GM21526 (cell line): ENCODE measurements around the gene LCN2.
A peak's percentile ranks its signal among the peaks of the same experiment; 100 is the strongest.

Experiments
- ATAC-seq: cut with Tn5 transposase; IDR thresholded peaks from one replicate; pipeline ENCODE4 v1.9.1; 2021; ENCODE audit warnings: moderate library complexity; ENCODE audit not compliant: unreplicated experiment, low FRiP score

The LCN2 gene

DNA sequence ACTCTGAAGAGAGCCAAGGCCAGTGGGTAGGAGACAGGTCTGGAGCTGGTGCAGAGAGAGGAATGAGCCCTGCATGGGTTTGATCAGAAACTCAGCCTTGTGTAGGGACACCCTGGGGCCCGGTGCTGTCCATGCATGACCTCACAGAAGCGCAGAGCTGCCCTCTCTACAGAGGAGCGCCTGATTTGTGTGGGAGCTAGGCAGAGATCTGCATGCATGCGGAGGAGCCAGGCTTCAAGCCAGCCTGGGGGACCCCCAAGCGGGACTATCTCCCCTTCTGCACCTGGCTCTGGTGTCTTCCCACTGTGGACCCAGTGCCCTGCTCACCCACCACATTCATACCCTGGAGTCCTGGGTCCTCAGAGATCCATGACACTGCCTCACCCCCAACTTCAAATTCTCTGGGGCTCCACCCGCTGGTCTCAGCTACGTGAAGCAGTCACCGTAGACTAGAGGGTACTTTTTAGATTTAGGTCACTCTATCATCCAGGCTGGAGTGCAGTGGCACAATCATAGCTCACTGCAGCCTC, 2.6 kb upstream of the LCN2 start:
- ATAC-seq = no peak

DNA sequence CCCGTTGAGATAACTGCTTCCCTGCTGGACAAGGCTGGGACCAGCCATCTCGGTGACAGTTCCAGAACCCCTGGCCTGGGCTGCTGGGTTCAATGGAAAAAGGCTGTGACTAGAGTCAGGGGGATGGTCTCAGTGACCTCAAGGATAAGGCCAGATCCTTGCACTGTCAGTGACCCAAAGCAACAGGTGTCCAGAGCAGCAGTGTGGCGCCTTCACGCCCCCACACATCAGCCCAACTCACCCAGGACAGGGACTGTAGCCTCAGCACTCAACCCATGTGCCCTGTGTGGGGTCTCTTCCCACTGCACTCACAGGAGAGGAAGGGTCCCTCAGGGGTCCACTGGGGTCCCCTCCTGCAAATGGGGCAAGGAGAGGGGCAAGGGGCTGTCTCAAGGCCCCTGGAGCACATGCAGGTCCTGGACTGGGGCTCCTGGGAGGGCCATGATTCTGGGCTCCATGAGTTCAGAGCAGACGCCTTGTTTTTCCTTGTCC, 698 bp upstream of the LCN2 start:
- ATAC-seq = no peak

DNA sequence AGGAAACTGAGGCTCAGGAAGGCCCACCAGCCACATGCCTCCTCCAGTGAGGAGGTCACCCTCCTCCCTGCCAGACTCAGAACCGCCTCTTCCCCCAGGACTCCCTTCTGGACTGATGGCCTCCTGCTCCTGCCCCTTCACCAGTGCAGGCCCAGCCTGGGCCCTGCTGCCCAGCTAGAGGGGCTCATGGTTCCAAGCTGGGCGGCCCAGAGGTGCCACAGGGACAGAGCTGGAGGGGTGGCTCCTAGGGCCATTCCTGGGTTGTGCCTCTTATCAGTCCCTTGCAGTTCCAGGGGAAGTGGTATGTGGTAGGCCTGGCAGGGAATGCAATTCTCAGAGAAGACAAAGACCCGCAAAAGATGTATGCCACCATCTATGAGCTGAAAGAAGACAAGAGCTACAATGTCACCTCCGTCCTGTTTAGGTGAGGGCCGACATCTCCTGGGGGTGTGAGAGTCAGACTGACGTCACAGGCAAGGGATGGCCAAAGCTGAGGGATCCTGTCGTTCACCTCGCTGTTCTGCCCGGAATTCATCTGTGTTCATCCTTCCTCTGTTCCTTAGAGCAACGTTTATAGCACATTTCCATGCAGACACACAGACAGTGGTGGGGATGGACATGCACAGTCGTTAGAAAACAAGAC, 819 bp downstream of the LCN2 start:
- no peak for ATAC-seq

DNA sequence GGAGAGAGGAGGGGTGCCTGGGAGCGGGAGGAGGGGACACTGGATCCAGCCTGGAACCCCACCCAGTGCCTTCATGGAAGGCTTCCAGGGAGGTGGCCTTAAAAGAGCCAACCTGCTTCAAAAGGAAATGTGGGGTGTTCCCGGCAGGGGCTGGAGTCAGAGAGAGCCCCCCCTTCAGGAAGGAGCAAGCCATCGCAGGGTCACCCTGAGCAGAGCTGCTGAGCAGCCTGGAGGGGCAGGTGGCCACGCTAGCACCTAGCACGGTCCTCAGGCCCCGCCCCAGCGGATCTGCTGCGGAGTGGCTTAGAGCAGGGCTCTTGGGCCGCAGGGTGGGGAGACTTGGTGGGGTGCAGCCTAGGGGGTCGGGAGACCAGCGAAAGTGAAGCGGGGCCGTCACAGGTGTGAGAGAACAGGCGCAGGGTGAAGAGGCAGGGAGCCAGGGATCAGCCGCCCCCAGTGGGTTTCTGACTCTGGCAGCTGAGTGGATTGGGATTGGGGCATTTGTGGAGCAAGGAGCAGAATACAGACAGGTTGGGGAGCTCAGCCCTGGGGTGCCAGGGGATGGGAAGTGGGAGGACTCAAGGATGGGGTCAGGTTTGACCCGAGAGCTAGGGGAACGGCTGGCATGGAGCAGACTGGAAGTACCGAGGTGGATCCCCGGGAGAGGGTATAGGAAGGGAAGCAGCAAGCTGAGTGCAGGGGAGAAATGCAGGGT, 1.5 kb downstream of the LCN2 start:
- no peak for ATAC-seq

DNA sequence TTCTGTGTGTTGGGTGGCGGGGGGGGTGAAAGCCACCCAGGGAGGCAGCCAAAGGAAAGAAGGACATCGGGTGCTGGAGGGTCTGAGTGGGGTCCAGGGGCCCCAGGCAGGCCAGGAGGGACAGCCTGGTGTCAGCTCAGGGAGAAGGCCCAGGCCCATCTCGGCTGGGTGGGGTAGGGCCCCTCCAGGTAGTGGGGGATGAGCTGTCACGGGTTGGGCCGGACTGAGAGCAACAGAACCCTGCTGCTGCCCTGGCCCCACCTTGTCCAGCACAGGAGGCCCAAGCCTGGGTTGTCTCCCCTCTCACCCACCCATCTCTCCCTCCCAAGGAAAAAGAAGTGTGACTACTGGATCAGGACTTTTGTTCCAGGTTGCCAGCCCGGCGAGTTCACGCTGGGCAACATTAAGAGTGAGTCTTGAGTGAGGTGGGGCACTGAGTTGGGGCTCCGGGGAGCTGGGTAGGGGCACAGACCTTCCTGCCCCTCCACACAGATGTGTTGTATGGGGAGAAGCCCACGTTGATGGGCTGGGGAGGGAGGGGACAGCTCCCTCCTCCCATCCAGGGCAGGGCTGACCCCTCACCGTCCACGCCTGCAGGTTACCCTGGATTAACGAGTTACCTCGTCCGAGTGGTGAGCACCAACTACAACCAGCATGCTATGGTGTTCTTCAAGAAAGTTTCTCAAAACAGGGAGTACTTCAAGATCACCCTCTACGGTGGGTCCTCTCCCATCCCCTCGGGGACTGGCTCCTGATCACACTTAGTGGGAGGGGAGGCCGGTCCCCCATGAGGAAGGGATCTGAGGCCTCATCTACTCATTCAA, 2.3 kb downstream of the LCN2 start:
- ATAC-seq = no peak

DNA sequence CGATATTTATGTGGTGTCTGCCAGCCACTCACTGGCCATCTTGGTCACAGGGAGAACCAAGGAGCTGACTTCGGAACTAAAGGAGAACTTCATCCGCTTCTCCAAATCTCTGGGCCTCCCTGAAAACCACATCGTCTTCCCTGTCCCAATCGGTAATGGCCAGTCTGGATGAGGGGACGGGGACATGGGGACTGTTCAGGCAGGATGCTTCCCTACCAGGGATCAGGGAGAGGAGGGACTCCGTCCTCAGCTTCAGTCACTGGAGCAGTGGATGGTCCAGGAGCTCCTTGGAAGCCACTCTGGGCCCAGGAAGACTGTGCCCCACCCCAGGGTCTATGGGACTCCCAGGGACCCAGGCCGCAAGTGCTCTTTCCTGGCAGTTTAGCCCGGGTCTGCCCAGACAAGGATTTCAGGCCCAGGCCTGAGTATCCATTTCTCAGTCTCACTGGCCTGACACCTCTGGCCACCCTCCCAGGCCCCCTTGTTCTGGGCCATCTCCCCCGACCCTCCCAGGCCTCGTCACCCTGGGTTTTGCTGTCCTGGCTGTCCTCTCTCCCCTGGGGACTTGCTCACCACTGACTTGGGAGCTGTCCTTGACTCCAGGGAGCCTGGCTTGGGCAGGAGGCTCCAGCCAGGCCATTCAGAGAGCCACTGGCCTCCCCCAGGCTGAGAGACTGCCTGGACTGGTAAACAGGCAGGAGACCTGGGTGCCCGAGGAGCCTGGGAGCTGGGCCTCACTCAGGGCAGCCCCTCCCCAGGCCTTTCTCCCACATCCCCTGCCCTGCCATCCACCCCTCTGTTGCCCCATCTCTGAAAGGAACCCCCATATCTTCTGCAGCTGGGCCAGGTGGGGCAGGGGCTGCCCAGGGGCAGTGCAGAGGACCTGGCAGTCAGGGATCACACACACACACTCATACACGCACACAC, 3.1 kb downstream of the LCN2 start:
- ATAC-seq = no peak

DNA sequence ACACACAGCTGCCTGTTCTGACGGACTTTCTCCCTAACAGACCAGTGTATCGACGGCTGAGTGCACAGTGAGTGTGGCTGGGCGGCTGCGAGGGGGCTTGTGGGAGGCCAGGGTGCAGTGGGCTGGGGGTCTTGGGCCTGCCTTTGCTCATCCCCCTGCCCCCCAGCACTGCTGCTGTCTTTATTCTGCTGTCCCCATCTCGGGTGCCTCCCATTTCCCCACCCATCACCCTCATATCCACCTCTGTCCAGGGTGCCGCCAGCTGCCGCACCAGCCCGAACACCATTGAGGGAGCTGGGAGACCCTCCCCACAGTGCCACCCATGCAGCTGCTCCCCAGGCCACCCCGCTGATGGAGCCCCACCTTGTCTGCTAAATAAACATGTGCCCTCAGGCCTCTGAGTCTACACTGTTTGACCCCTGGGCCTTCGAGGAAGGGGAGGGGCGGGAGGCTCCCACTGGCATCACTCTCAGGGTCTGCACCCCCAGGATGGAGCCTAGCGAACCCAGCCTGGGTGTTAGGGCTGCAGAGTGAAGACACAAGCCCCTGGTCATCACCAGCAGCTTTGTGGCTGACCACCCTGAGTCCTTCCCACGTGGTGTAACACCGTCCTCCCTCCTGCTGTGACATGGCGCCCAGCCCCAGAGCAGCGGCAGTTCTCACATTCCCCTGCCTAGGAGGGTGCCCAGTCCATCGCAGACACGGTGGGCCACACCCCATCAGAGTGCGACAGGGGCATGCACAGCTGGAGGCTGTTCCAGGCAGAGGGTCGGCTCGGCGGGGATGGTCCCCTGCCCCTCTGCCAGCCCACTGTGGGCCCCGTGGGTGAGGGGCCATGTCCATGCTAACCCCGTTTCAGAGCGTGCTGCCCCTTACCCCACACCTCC, 4.0 kb downstream of the LCN2 start:
- ATAC-seq = no peak

DNA sequence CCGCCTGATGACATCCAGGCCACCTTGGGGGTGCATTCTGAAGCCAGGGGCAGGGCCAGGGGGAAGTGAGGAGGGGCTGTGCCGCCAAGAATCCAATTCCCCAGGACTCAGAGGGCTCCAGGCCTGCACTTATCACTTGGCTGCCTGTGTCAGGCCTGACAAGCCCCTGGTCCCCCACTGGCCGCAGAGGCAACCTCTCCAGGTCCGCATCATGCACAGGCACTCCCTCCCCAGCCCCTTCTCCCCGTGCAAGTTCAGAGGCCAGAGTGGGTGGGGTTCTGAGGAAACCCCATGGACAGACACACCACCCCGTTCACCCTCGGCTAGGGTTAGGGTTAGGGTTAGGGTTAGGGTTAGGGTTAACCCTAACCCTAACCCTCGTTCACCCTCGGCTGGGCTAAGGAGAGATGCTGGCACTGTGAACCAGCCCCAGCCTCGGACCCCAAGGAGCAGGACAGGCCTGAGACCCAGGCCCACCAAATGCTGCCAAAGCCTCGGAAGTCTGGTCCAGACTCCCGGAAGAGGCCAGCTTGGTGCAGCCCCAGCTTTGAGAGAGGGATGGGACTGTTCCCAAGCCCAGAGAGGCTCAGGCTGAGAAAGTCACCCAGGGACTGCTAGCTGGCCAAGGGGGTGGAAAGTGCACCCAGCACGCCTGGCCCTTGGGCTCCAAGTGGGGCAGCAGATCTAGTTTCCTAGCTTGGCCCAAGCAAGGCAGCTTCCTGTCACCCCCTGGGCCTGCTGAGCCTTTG, 4.9 kb downstream of the LCN2 start:
- ATAC-seq = no peak

DNA sequence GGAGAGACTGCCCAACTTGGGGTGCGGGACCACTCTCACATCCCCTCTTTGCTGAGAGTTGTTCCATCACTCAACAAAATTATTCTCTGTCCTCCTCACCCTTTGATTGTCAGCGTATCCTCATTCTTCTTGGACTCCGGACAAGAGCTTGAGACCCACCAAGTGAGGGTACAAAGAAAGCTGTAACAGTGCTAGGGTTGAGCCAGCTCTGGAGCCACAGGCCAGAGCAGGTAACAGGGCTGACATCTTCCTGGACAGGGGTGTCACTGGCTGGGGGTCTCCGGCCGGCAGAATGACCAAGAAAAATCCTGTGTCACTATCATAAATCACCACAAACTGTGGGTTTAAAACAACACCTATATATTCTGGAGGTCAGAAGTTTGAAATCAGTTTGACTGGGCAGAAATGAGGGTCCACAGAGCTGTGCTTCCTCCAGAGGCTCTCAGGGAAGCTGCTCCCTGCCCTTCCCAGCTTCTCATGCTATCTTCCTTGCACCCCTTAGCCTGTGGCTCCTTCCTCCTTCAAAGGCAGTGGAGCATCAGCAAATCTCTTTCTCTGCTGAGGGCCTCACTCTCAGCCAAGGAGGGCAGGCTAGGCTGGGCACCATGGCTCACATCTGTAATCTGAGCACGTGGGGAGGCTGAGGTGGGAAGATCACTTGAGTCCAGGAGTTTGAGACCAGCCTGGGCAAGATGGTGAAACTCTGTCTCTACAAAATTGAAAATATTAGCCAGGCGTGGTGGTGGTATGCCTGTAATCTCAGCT, 6.7 kb downstream of the LCN2 start:
- no peak for ATAC-seq

DNA sequence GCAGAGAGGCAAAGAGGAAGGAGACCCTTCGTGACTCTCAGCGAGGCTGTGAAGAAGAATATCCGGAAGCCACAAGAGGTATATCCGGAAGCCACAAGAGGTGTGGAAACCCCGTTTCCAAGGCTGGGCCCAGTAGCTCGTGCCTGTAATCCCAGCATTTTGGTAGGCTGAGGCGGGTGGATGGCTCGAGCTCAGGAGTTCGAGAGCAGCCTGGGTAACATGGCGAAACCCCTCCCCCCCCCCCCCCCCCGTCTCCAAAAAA, 10.2 kb downstream of the LCN2 start:
- no peak for ATAC-seq

DNA sequence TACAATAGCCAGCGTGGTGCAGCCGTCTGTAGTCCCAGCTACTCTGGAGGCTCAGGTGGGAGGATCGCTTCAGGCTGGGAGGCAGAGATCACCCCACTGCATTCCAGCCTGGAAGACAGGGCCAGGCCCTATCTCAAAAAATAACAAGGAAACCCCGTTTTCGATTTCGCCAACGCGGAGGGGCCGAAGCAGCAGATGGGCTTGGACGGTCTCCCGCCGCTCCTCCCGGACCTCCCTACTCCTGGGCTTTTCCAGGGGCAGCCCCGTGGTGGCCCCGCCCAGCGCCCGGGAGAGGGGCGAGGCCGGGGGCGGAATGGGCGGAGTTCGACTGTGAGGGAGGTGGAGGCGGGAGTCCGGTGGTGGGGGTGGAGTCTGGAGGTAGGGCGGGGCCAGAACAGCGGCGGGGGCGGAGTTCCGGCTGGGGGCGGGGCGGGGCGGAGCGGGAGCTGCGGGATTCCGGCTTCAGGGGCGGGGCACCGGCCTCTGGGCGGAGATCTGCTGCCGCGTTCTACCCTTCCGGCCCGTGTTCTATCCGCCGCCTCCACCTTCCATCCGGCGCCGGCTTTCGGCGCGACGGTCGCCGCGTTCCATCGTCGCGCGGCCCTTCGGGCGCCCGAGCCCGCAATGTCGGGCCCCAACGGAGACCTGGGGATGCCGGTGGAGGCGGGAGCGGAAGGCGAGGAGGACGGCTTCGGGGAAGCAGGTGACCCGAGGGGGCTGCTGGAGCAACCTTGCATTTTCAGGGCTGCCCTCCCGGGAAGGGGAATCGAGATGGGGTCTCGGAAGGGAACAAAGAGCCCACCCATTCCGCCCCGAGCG, 10.7 kb downstream of the LCN2 start, which contains the start of gene BBLN:
Gene BBLN (plus strand): TSS at position 482 of the 819 bp plus-strand sequence. CDS start 143 bp downstream, at position 625.
- peak; percentile 61 for ATAC-seq

DNA sequence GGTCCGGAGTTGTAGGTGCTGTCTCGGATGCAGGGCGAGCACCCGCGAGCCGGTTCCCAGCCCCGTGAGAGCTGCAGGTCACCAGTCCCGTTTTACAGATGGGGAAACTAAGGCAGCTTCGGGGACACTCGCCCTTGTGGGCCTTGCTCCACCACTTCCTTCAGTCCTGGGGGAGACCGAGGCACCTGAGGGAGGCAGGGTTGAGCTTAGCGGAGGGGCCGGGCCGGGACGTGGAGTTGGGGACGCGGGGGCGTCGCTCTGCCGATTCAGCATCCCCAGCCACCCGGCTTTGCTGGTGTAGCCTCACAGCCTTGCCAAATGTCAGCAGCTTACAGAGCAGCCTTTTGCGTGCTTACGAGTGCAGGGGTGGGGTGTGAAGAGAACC, 11.3 kb downstream of the LCN2 start:
- peak; percentile 10 for ATAC-seq

DNA sequence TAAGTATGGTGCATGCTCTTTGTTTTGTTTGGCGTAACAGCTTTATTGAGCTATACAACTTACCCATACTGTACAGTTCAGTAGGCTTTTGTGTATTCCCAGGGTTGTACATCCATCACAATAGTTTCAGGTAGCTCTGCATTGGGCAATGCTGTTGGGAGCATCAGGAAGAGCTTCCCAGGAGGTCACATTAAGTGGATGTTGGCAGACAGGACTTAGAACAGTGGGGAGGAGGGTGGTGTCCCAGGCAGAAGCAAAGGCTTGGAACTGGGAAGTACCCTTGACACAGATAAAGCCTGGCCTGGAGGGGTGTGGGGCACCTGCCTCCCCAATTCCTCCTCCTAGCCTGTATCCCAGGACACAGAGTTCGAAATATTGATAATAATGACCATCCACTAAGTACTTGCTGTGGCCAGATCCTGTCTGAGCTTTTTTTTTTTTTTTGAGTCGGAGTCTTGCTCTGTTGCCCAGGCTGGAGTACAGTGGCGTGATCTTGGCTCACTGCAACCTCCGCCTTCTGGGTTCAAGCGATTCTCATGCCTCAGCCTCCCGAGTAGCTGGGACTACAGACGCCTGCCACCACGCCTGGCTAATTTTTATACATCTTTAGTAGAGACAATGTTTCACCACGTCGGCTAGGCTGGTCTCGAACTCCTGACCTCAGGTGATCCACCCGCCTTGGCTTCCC, 12.1 kb downstream of the LCN2 start:
- no peak for ATAC-seq

DNA sequence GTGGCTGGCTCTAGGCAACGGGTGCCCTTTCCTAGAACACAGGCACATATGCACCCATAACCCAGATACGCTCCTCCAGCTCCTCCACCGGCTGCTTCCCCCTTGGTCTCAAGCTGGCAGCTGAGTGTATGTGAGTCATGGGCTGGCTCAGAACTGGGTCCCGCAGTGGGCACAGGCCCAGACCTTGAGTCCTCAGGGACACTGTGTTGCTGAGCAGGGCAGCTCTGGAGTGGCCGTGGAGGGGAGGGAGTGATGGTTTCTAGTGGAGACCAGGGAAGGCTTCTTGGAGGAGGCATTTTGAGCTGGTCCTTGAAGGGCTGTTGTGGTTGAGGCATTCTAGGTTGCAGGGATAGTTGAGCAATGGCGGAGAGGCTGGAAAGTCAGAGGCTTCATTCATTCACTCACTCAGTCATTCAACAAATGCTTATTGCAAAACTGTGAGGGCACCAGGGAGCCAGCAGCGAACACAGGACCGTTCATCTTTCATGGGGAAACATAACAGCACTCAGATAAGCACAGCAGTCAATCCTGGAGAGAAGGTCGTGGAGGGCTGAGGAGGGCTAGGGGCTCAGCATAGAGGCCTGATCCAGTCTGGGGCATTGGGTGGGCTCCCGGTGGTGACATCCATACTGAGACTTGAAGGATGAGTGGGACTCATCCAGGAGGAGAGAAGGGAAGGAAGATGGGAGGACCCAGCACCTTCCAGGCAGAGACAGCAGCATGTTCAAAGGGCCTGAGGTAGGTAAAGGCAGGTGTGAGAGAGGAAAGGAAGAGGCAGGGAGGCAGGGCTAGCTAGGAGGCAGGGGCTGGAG, 13.2 kb downstream of the LCN2 start:
- no peak for ATAC-seq

DNA sequence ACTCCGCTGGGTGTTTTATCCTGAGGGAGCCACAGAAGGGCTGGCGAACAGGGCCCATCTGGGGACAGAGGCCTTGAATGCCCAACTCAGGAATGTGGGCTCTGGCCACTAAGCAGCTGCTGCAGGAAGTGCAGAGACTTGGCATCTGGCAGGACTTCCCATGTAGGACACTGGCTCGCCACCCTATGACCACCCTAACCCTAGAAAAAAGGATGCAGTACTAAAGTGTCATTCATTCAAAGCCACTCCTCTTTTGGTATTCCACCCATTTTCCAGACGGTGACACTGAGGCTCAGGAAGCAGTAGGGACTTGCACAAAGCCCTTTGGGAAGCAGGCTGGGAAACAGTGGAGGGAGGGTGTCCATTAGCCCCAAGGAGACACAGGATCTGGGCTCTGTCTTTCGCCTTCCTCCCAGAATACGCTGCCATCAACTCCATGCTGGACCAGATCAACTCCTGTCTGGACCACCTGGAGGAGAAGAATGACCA, 13.8 kb downstream of the LCN2 start:
- ATAC-seq = no peak
